Peyer's patch (tissue), 4 donors: ENCODE measurements around the gene LIPG. TPM values are rescaled to one million over a fixed set of nuclear protein-coding genes. Genes with fewer than 3 reads are reported as not detected.

ENCODE experiments used
- DNase-seq, 3 donors: peaks; one replicate each; pipeline ENCODE4 v3.0.0-alpha.2; 2017 to 2019
- H3K27ac ChIP-seq, 4 donors: fragments of 200-600 bp; sonication (generic); one replicate each; pipeline ENCODE4 v1.5.1; 2016 to 2019
- H3K27me3 ChIP-seq, 2 donors: fragments of 200-600 bp; sonication (generic); one replicate each; pipeline ENCODE4 v1.5.1; 2019
- H3K36me3 ChIP-seq, 3 donors: fragments of 200-600 bp; sonication (generic); one replicate each; pipeline ENCODE4 v1.5.1; 2016 to 2019
- H3K4me1 ChIP-seq, 4 donors: fragments of 200-600 bp; sonication (generic); one replicate each; pipeline ENCODE4 v1.5.1; 2016 to 2019
- H3K4me3 ChIP-seq, 4 donors: fragments of 200-600 bp; sonication (generic); 1 replicate in 3 of 4; 2 replicates in 1 of 4; pipeline ENCODE4 v1.5.1; 2016 to 2019; ENCODE audit warnings: mild to moderate bottlenecking in 1 of 4
- H3K9me3 ChIP-seq, 4 donors: fragments of 200-600 bp; sonication (generic); one replicate each; pipeline ENCODE4 v1.5.1; 2016 to 2019; ENCODE audit warnings: mild to moderate bottlenecking in 1 of 4
- POLR2A ChIP-seq, 2 donors: fragments of 450-650 bp; IDR thresholded peaks; one replicate each; pipeline ENCODE4 v1.5.1; 2017; ENCODE audit warnings: antibody characterized with exemption in 2 of 2, mild to moderate bottlenecking in 2 of 2, moderate library complexity in 2 of 2
- total RNA-seq, 4 donors: library from RNA; depleted of rRNA; stranded (reverse); fragments of >200 nt; gene quantifications; one replicate each; pipeline ENCODE4 v1.1.0, GENCODE V29; 2016
- TF ChIP-seq, protein P1 (sequence below), 6 experiments: fragments of 450-650 bp in 4 of 6; fragments of 200-600 bp in 2 of 6; sonication (generic) in 1 of 6; IDR thresholded peaks; one replicate each; pipeline ENCODE4 v1.5.1; 2017 to 2019; ENCODE audit warnings: antibody characterized with exemption in 6 of 6, mild to moderate bottlenecking in 3 of 6, moderate library complexity in 1 of 6

The LIPG gene
- total RNA-seq, 4 donors from 2014 or later: 19.3 to 63.5 (median 35.7) TPM

DNA sequence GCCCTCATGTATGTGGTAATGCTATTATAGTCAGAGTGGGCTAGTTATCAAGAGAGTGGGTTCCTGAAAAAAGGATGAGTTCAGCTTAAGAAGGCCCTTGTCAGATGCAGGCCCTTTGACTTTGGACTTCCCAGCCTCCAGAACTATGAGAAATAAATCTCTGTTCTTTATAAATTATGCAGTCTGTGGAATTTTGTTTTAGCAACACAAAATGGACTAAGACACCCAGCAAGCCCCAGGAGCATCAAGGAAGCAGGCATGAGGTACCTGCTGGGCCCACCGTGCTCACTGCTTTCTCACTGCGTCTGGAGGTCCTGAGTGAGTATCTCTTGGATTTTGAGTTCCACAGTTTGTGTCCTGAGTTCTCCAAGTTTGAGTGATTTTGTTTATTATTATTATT, 35.9 kb upstream of the LIPG start:
- Histone ChIP-seq H3K36me3 (no peaks in the 10 kb centered on the region), H3K27me3 (no peaks in the 10 kb centered on the region), H3K4me1 (no peaks in the 10 kb centered on the region), H3K4me3 (no peak overlapping the region), H3K9me3 (no peaks in the 10 kb centered on the region), H3K27ac (no peak overlapping the region)
- DNase-seq: no peak
- TF ChIP-seq, protein P1, sequence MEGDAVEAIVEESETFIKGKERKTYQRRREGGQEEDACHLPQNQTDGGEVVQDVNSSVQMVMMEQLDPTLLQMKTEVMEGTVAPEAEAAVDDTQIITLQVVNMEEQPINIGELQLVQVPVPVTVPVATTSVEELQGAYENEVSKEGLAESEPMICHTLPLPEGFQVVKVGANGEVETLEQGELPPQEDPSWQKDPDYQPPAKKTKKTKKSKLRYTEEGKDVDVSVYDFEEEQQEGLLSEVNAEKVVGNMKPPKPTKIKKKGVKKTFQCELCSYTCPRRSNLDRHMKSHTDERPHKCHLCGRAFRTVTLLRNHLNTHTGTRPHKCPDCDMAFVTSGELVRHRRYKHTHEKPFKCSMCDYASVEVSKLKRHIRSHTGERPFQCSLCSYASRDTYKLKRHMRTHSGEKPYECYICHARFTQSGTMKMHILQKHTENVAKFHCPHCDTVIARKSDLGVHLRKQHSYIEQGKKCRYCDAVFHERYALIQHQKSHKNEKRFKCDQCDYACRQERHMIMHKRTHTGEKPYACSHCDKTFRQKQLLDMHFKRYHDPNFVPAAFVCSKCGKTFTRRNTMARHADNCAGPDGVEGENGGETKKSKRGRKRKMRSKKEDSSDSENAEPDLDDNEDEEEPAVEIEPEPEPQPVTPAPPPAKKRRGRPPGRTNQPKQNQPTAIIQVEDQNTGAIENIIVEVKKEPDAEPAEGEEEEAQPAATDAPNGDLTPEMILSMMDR (IDR thresholded peaks at IDR 0.05): no peak
- no peak for TF ChIP-seq POLR2A (IDR thresholded peaks at IDR 0.05)

DNA sequence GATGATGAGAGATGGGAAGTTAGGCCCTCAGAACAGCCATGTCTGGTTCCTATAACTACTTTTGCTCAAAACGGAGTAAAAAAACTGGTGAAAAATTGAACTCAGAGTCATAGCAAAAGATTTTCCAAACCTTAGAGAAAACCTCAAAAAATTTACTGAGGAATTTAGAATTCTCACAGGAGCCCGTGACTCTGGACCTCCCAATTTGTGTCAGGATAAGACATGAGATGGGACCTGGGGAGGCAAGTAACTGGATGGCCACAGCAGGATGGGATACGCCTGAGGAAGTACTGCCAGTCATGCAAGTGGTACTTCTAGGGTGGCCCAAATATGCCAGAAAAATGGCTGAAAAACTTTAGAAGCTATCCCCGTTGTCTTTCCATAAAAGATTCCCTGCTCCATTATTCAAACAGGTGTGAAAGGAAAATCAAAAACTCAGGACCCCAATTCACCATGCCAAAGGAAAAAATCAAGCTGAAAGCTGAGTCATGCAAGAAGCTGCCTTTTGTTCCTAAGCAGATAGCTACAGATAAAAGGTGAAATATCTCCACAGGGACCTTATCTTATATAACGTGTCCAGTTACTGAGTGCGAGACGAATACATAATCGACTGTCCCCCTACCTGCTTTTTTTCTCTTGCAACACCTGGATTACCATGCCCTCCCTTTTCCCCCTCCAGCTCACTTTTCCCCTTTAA, 34.1 kb upstream of the LIPG start:
- H3K4me3 ChIP-seq: no peak overlapping the region
- H3K4me1 ChIP-seq: no peaks in the 10 kb centered on the region
- H3K27ac ChIP-seq: no peak overlapping the region
- no peaks in the 10 kb centered on the region for H3K9me3 ChIP-seq
- TF ChIP-seq POLR2A (IDR thresholded peaks at IDR 0.05): no peak
- TF ChIP-seq, protein P1 (IDR thresholded peaks at IDR 0.05): no peak
- no peak for DNase-seq
- no peaks in the 10 kb centered on the region for H3K36me3 ChIP-seq
- H3K27me3 ChIP-seq: no peaks in the 10 kb centered on the region

GRCh38 chr18:49529596-49529995, 32.3 kb upstream of the LIPG start:
- H3K4me1 ChIP-seq: no peaks in the 10 kb centered on the region
- no peak overlapping the region for H3K4me3 ChIP-seq
- no peaks in the 10 kb centered on the region for H3K36me3 ChIP-seq
- H3K27ac ChIP-seq: no peak overlapping the region
- H3K27me3 ChIP-seq: no peaks in the 10 kb centered on the region
- no peak for TF ChIP-seq POLR2A (IDR thresholded peaks at IDR 0.05)
- TF ChIP-seq, protein P1 (IDR thresholded peaks at IDR 0.05): no peak
- DNase-seq: no peak
- no peaks in the 10 kb centered on the region for H3K9me3 ChIP-seq

DNA sequence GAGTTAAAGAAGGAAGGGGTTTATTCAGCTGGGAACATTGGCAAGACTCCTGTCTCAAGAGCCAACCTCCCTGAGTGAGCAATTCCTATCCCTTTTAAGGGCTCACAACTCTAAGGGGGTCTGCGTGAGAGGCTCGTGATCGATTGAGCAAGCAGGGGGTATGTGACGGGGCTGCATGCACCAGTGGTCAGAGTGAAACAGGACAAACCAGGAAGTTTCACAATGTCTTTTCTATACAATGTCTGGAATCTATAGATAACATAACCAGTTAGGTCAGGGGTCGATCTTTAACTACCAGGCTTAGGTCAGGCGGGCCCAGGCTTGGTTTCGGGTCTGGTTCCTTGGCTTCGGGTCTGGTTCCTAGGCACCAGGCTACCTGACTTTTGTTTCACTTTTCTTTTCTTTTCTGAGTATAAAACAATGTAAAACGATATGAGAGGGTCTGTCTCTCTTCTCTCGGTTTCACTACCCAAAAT, 30.1 kb upstream of the LIPG start:
- Histone ChIP-seq H3K27me3 (no peaks in the 10 kb centered on the region), H3K4me1 (no peaks in the 10 kb centered on the region), H3K4me3 (peak overlapping the region in 1 of 4 donors; percentile 7), H3K36me3 (no peaks in the 10 kb centered on the region), H3K27ac (no peak overlapping the region), H3K9me3 (no peaks in the 10 kb centered on the region)
- DNase-seq: no peak
- no peak for TF ChIP-seq POLR2A (IDR thresholded peaks at IDR 0.05)
- TF ChIP-seq, protein P1 (IDR thresholded peaks at IDR 0.05): no peak

- Histone ChIP-seq H3K27ac (no peak overlapping the region), H3K36me3 (no peaks in the 10 kb centered on the region), H3K27me3 (no peaks in the 10 kb centered on the region), H3K4me1 (no peaks in the 10 kb centered on the region), H3K4me3 (no peak overlapping the region), H3K9me3 (no peaks in the 10 kb centered on the region)
- no peak for DNase-seq
- TF ChIP-seq, protein P1 (IDR thresholded peaks at IDR 0.05): no peak
- no peak for TF ChIP-seq POLR2A (IDR thresholded peaks at IDR 0.05)
Observed at GRCh38 chr18:49534846-49535601, 26.8 kb upstream of the LIPG start.
